SH-SY5Y (cell line): ENCODE results near the gene SND1.

Source experiments
- GATA2 ChIP-seq: IDR thresholded peaks from 2 replicates; pipeline ENCODE4 v1.6.1; 2011; ENCODE audit warnings: mild to moderate bottlenecking, low read depth, low read length
- GATA3 ChIP-seq: IDR thresholded peaks from 2 replicates; pipeline ENCODE4 v1.6.1; 2011; ENCODE audit warnings: low read depth, mild to moderate bottlenecking, low read length, moderate library complexity

DNA sequence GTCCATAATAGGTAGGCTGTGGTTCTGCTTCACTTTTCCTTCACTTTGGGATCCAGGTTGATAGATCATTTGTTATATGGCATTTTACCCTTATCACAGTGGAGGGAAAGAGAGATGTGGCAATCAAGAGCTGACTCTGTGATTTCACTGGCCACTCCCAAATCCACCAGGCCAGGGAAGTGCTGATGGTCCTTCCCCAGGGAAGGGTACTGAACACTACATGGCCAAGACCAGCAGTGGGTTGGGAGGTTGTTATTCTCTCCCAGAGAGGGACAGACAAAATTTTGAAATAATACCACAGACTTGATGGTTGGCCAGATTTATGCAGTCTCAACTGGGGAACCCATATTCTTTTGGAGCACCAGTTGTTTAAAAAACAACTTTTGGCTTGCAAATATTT, 102.5 kb downstream of the SND1 start:
- TF ChIP-seq GATA2 (no peak), GATA3 (no peak)
